HL-60 (cell line): ENCODE measurements around the gene CCDC106.

Experiments used
- DNase-seq, 2 experiments: peaks; one replicate each; pipeline ENCODE4 v3.0.0-alpha.2; 2010 to 2020; ENCODE audit warnings: low read depth in 1 of 2, low spot score in 1 of 2
- H3K27ac ChIP-seq: fragments of 250-450 bp; sonication (Bioruptor Pico); replicated peaks from 2 replicates; pipeline ENCODE4 v1.5.1; 2020; ENCODE audit warnings: mild to moderate bottlenecking, moderate library complexity
- H3K27me3 ChIP-seq: fragments of 250-450 bp; sonication (Bioruptor Pico); 2 replicates; pipeline ENCODE4 v1.5.1; 2021; ENCODE audit warnings: mild to moderate bottlenecking, moderate library complexity; ENCODE audit not compliant: insufficient read depth, poor library complexity, severe bottlenecking
- H3K4me3 ChIP-seq: replicated peaks from 2 replicates; pipeline ENCODE4 v1.5.1; 2011; ENCODE audit warnings: mild to moderate bottlenecking, control low read depth, low read length; ENCODE audit not compliant: insufficient read depth
- CTCF ChIP-seq: IDR thresholded peaks from one replicate; pipeline ENCODE4 v1.5.1; 2011; ENCODE audit warnings: low read length, control low read depth, inconsistent platforms; ENCODE audit not compliant: insufficient read depth
- GABPA ChIP-seq: IDR thresholded peaks from 2 replicates; pipeline ENCODE4 v1.6.1; 2012; ENCODE audit warnings: low read depth
- POLR2AphosphoS5 ChIP-seq: IDR thresholded peaks from 2 replicates; pipeline ENCODE4 v1.6.1; 2012; ENCODE audit warnings: low read depth
- REST ChIP-seq: IDR thresholded peaks from 2 replicates; pipeline ENCODE4 v1.6.1; 2012; ENCODE audit warnings: low read depth; ENCODE audit not compliant: insufficient replicate concordance
- SPI1 ChIP-seq: IDR thresholded peaks from 2 replicates; pipeline ENCODE4 v1.6.1; 2012; ENCODE audit warnings: low read depth, mild to moderate bottlenecking, borderline replicate concordance

CCDC106 gene

GRCh38 chr19:55649268-55650125 lies 1.5 kb downstream of the CCDC106 start:
- TF ChIP-seq REST (no peak), POLR2AphosphoS5 (no peak)
- no peak for DNase-seq
- no peak overlapping the region for H3K27ac ChIP-seq
- H3K27me3 ChIP-seq: no peaks in the 10 kb centered on the region
- no peak overlapping the region for H3K4me3 ChIP-seq

GRCh38 chr19:55650126-55650557 lies 2.1 kb downstream of the CCDC106 start:
- H3K27ac ChIP-seq: no peak overlapping the region
- no peaks in the 10 kb centered on the region for H3K27me3 ChIP-seq
- DNase-seq: no peak
- no peak for TF ChIP-seq CTCF
- TF ChIP-seq GABPA: no peak
- no peak for TF ChIP-seq SPI1
- no peak for TF ChIP-seq REST
- no peak for TF ChIP-seq POLR2AphosphoS5
- no peak overlapping the region for H3K4me3 ChIP-seq

GRCh38 chr19:55650602-55651230 lies 2.7 kb downstream of the CCDC106 start:
- no peak for TF ChIP-seq REST
- TF ChIP-seq POLR2AphosphoS5: no peak
- TF ChIP-seq SPI1: no peak
- TF ChIP-seq CTCF: no peak
- no peak for TF ChIP-seq GABPA
- H3K27me3 ChIP-seq: no peaks in the 10 kb centered on the region
- DNase-seq: no peak
- H3K27ac ChIP-seq: no peak overlapping the region
- no peak overlapping the region for H3K4me3 ChIP-seq
